ENCODE results near the gene VPS39.
"Not testable (repeated sequence)": the region's sequence is repeated elsewhere in the genome, so short reads cannot be mapped to it uniquely, and the experiment has no call there.

Gene VPS39

GRCh38 chr15:42231088-42231487 is 23.0 kb upstream of the VPS39 start:
- H3K4me3 ChIP-seq (ENCODE audit: low read depth, low read length) = no peak overlapping the region
- no peak for TF ChIP-seq CTCF (IDR thresholded peaks at IDR 0.05; ENCODE audit: low read depth, low read length, missing control alignments)
- no peak for DNase-seq (ENCODE audit: low read depth)

GRCh38 chr15:42228981-42229380 is 20.9 kb upstream of the VPS39 start:
- not testable (repeated sequence) for DNase-seq (ENCODE audit: low read depth); H3K4me3 ChIP-seq (ENCODE audit: low read depth, low read length)

- H3K4me3 ChIP-seq (ENCODE audit: low read depth, low read length) = no peak overlapping the region
- TF ChIP-seq CTCF (IDR thresholded peaks at IDR 0.05; ENCODE audit: low read depth, low read length, missing control alignments) = no peak
- no peak for DNase-seq (ENCODE audit: low read depth)
Observed at GRCh38 chr15:42228036-42228435, 19.9 kb upstream of the VPS39 start.

GRCh38 chr15:42226648-42227047 is 18.5 kb upstream of the VPS39 start:
- TF ChIP-seq CTCF (IDR thresholded peaks at IDR 0.05; ENCODE audit: low read depth, low read length, missing control alignments) = no peak
- DNase-seq (ENCODE audit: low read depth) = no peak
- no peak overlapping the region for H3K4me3 ChIP-seq (ENCODE audit: low read depth, low read length)

GRCh38 chr15:42220216-42220615 is 12.1 kb upstream of the VPS39 start:
- no peak overlapping the region for H3K4me3 ChIP-seq (ENCODE audit: low read depth, low read length)
- DNase-seq (ENCODE audit: low read depth) = no peak
- TF ChIP-seq CTCF (IDR thresholded peaks at IDR 0.05; ENCODE audit: low read depth, low read length, missing control alignments) = no peak

- H3K4me3 ChIP-seq (ENCODE audit: low read depth, low read length) = no peak overlapping the region
- TF ChIP-seq CTCF (IDR thresholded peaks at IDR 0.05; ENCODE audit: low read depth, low read length, missing control alignments) = no peak
- DNase-seq (ENCODE audit: low read depth) = no peak
Observed at GRCh38 chr15:42218953-42219592, 11.0 kb upstream of the VPS39 start.

GRCh38 chr15:42217568-42217967 is 9.5 kb upstream of the VPS39 start:
- no peak overlapping the region for H3K4me3 ChIP-seq (ENCODE audit: low read depth, low read length)
- no peak for DNase-seq (ENCODE audit: low read depth)
- TF ChIP-seq CTCF (IDR thresholded peaks at IDR 0.05; ENCODE audit: low read depth, low read length, missing control alignments) = no peak

Data from GM12864 (cell line).